ENCODE data around the gene CFAP251. TPM values are rescaled to one million over a fixed set of nuclear protein-coding genes. Genes with fewer than 3 reads are reported as not detected.

CFAP251 gene
- total RNA-seq, 4 donors from 2014 or later, result 0.49 to 4.9 (median 0.61) TPM

DNA sequence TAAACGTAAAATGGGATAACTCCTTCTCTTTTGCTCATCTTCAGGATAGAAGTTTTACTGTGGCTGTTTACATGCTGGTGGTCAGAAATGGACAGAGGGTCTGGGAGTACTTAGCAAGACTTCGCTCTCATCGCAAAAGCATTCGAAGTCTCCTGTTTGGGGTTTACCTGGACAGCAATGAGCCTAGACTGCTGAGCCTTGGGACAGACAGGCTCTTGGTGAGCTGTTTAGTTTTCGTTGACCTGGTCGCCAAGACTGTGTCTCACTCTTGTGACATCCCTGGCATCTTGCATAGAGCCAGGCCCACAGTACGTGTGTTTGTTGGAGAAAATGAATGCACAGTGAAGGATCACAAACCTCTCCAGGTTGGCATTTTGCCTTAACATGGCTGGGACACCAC lies 42.1 kb downstream of the CFAP251 start:
- Histone ChIP-seq H3K36me3 (no peaks in the 10 kb centered on the region), H3K4me1 (no peaks in the 10 kb centered on the region), H3K27me3 (no peaks in the 10 kb centered on the region), H3K4me3 (no peak overlapping the region), H3K27ac (no peak overlapping the region), H3K9me3 (no peaks in the 10 kb centered on the region)
- no peak for DNase-seq
- intact Hi-C loops (cut with DNase I; ENCODE audit: low total_unique reads), result no loop called here
- TF ChIP-seq POLR2A (IDR thresholded peaks at IDR 0.05), result no peak
- TF ChIP-seq, protein P1, sequence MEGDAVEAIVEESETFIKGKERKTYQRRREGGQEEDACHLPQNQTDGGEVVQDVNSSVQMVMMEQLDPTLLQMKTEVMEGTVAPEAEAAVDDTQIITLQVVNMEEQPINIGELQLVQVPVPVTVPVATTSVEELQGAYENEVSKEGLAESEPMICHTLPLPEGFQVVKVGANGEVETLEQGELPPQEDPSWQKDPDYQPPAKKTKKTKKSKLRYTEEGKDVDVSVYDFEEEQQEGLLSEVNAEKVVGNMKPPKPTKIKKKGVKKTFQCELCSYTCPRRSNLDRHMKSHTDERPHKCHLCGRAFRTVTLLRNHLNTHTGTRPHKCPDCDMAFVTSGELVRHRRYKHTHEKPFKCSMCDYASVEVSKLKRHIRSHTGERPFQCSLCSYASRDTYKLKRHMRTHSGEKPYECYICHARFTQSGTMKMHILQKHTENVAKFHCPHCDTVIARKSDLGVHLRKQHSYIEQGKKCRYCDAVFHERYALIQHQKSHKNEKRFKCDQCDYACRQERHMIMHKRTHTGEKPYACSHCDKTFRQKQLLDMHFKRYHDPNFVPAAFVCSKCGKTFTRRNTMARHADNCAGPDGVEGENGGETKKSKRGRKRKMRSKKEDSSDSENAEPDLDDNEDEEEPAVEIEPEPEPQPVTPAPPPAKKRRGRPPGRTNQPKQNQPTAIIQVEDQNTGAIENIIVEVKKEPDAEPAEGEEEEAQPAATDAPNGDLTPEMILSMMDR (IDR thresholded peaks at IDR 0.05 in 4 of 5, conservative IDR thresholded peaks at IDR 0.05 in 1 of 5), result no peak
- in situ Hi-C loops (cut with MboI; ENCODE audit: low sequenced_read_pairs in 4 of 4), result no loop called here
- no peak for ATAC-seq

DNA sequence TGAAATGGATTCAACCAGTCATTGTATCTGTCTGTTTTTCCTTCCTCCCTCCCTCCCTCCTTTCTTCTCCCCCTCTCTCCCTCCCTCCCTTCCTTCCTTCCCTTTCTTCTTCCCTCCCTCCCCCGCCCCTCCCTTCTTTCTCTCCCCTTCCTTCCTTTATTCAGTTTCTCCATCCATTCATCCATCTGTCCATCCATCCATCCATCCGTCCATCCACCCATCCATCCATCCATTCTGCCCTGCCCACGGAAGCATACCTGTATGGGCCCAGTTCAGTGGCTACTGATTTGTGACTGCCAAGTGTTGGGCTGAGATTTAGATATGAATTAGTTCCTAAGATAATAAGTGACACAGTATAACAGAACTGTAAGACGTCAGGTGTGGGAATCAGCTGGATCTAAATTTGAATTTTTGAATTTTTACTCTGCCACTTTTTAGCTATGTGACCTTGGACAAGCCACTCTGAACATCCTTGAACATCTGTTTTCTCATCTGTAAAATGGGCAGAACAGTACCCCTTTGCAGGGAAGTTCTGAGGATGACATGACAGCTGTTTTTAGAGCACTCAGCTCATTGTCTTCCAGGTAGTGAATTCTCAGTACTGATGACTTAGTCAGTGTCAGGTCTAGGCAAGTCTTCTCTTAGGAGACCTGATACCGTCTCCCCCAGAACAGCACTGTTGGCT lies 42.9 kb downstream of the CFAP251 start:
- TF ChIP-seq, protein P1 (IDR thresholded peaks at IDR 0.05 in 4 of 5, conservative IDR thresholded peaks at IDR 0.05 in 1 of 5), result no peak
- no peak for TF ChIP-seq POLR2A (IDR thresholded peaks at IDR 0.05)
- Histone ChIP-seq H3K36me3 (no peaks in the 10 kb centered on the region), H3K4me1 (no peaks in the 10 kb centered on the region), H3K27ac (no peak overlapping the region), H3K9me3 (no peaks in the 10 kb centered on the region), H3K4me3 (no peak overlapping the region), H3K27me3 (no peaks in the 10 kb centered on the region)
- in situ Hi-C loops (cut with MboI; ENCODE audit: low sequenced_read_pairs in 4 of 4) (no loop called here), intact Hi-C loops (cut with DNase I; ENCODE audit: low total_unique reads) (no loop called here)
- ATAC-seq, result no peak
- DNase-seq, result no peak

DNA sequence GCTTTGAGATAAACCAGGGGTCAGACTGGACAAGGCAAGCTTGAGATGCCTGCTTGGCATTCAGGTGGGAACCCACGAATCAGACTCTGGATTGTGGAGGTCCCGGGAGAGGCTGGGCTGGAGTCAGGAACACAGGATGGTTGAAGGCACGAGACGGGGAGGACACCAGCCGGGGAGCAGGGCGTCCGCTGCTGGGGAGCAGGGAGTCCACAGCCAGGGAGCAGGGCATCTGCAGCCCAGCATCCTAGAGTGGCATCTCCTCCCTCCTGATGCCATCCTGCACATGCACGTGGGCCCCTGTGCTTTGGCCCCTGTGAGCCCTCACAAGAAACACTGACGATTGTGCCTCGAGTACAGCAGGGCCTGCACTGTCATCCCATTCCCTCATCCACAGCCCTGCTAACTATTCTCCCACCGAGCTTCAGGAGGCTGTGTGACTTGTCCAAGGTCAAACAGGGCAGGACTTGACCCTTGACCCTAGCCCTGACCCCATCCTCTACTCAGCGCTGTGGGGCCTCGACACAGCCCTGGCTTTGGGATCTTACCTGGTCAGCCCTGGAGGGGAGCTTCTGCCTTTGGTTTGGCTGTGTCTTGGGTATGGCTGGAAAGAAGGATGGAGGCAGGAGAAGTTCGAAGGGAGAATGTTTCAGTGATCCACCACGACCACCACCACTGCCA lies 45.1 kb downstream of the CFAP251 start:
- no peak for DNase-seq
- Histone ChIP-seq H3K4me3 (no peak overlapping the region), H3K27ac (no peak overlapping the region), H3K27me3 (no peaks in the 10 kb centered on the region), H3K9me3 (no peaks in the 10 kb centered on the region), H3K36me3 (no peaks in the 10 kb centered on the region), H3K4me1 (no peaks in the 10 kb centered on the region)
- in situ Hi-C loops (cut with MboI; ENCODE audit: low sequenced_read_pairs in 4 of 4), result no loop called here
- intact Hi-C loops (cut with DNase I; ENCODE audit: low total_unique reads), result no loop called here
- no peak for ATAC-seq
- no peak for TF ChIP-seq POLR2A (IDR thresholded peaks at IDR 0.05)
- TF ChIP-seq, protein P1 (IDR thresholded peaks at IDR 0.05 in 4 of 5, conservative IDR thresholded peaks at IDR 0.05 in 1 of 5), result no peak

DNA sequence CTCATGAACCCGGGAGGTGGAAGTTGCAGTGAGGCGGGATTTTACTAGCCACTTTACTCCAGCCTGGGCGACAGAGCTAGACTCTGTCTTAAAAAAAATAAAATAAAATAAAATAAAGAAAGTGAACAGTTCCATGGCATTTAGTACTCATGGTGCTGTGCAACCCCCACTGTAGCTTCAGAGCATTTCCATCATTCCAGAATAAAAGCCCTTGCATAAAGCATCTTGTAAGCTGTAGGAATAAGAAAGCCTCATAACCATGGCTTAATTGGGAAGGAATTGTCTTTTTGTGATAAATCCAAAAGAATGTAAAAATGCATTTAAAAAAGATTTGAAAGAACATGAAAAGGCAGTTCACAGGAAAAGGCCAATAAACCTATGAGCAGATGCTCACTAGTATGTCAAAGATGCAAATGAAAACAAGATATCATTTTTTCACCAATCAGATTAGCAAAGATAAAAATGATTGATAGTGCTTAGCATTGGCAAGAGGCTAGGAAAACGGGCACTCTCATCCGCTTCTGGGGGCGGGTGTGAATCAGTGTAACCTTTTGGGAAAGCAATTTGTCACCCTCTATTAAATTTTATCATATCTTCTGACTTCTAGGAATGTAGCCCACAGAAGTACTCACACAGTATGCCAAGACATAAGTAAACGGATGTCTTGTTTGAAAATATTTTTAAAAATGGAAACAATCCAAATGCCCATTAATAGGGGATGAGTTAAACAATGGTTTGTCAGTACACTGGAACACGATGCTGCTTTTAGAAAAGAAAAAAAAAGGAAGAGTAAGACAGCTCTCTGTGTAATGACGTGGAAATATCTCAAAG lies 46.6 kb downstream of the CFAP251 start:
- in situ Hi-C loops (cut with MboI; ENCODE audit: low sequenced_read_pairs in 4 of 4), result no loop called here
- no peak overlapping the region for H3K27ac ChIP-seq
- intact Hi-C loops (cut with DNase I; ENCODE audit: low total_unique reads), result no loop called here
- no peaks in the 10 kb centered on the region for H3K9me3 ChIP-seq
- no peaks in the 10 kb centered on the region for H3K36me3 ChIP-seq
- H3K27me3 ChIP-seq, result no peaks in the 10 kb centered on the region
- no peak overlapping the region for H3K4me3 ChIP-seq
- no peak for DNase-seq
- no peaks in the 10 kb centered on the region for H3K4me1 ChIP-seq
- no peak for ATAC-seq
- TF ChIP-seq POLR2A (IDR thresholded peaks at IDR 0.05), result no peak
- TF ChIP-seq, protein P1 (IDR thresholded peaks at IDR 0.05 in 4 of 5, conservative IDR thresholded peaks at IDR 0.05 in 1 of 5), result no peak

All from gastrocnemius medialis (tissue), 4 donors.